RWPE2 (cell line): Measurements from ENCODE around the gene AFF1.

Source experiments
- ATAC-seq: fragments of 200-7000 bp; cut with Tn5 transposase; 3 replicates; pipeline ENCODE4 v1.9.1; 2021; ENCODE audit warnings: low read depth
- DNase-seq: peaks from one replicate; pipeline ENCODE4 v3.0.0-alpha.2; 2020; ENCODE audit warnings: low spot score
- H3K27ac ChIP-seq: fragments of 450-650 bp; 2 replicates; pipeline ENCODE4 v1.5.1; 2017; ENCODE audit warnings: mild to moderate bottlenecking; ENCODE audit not compliant: poor library complexity, severe bottlenecking
- H3K27me3 ChIP-seq: fragments of 250-450 bp; sonication (Bioruptor Pico); 2 replicates; pipeline ENCODE4 v1.5.1; 2021; ENCODE audit warnings: mild to moderate bottlenecking, moderate library complexity; ENCODE audit not compliant: insufficient read depth, poor library complexity, severe bottlenecking
- H3K36me3 ChIP-seq: fragments of 250-450 bp; sonication (Bioruptor Pico); 2 replicates; pipeline ENCODE4 v1.5.1; 2020; ENCODE audit warnings: low read depth, mild to moderate bottlenecking, moderate library complexity
- H3K4me1 ChIP-seq: fragments of 250-450 bp; sonication (Bioruptor Pico); 2 replicates; pipeline ENCODE4 v1.5.1; 2021; ENCODE audit warnings: mild to moderate bottlenecking, moderate library complexity; ENCODE audit not compliant: insufficient read depth, poor library complexity, severe bottlenecking
- H3K4me3 ChIP-seq: fragments of 250-450 bp; sonication (Bioruptor Pico); 2 replicates; pipeline ENCODE4 v1.5.1; 2021; ENCODE audit warnings: mild to moderate bottlenecking, moderate library complexity; ENCODE audit not compliant: severe bottlenecking
- H3K9me3 ChIP-seq: fragments of 250-450 bp; sonication (Bioruptor Pico); 2 replicates; pipeline ENCODE4 v1.5.1; 2021; ENCODE audit warnings: mild to moderate bottlenecking, moderate library complexity; ENCODE audit not compliant: severe bottlenecking
- TF ChIP-seq, protein P1 (sequence below): fragments of 450-650 bp; IDR thresholded peaks from one replicate; pipeline ENCODE4 v1.5.1; 2017; ENCODE audit warnings: mild to moderate bottlenecking, moderate library complexity; ENCODE audit not compliant: poor library complexity, severe bottlenecking

The AFF1 gene

DNA sequence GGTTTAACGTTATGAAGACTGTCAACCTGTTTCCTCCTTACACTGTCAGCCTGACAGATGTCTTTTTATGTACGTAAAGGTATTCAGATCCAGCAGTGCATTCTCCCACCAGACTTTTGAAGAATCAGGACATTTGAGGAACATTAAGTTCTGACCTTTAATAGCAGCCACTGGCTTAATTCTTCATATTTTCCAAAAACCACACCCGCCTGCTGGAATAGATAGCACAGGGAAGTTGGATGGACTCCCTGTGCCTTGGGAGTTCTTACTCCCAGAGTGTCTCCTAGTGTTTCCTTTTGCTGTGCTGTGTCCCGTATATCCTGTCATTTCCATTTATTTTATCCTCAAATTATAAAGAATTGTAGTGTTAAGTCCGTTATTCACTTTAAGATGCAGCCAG is 94.5 kb downstream of the AFF1 start:
- no peaks in the 10 kb centered on the region for H3K36me3 ChIP-seq
- no peak overlapping the region for H3K27ac ChIP-seq
- TF ChIP-seq, protein P1, sequence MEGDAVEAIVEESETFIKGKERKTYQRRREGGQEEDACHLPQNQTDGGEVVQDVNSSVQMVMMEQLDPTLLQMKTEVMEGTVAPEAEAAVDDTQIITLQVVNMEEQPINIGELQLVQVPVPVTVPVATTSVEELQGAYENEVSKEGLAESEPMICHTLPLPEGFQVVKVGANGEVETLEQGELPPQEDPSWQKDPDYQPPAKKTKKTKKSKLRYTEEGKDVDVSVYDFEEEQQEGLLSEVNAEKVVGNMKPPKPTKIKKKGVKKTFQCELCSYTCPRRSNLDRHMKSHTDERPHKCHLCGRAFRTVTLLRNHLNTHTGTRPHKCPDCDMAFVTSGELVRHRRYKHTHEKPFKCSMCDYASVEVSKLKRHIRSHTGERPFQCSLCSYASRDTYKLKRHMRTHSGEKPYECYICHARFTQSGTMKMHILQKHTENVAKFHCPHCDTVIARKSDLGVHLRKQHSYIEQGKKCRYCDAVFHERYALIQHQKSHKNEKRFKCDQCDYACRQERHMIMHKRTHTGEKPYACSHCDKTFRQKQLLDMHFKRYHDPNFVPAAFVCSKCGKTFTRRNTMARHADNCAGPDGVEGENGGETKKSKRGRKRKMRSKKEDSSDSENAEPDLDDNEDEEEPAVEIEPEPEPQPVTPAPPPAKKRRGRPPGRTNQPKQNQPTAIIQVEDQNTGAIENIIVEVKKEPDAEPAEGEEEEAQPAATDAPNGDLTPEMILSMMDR, result no peak

GRCh38 chr4:87030124-87030523 is 95.3 kb downstream of the AFF1 start:
- H3K4me1 ChIP-seq, result peaks cover 29% of the 10 kb centered on the region
- no peaks in the 10 kb centered on the region for H3K36me3 ChIP-seq
- TF ChIP-seq, protein P1, result no peak
- no peaks in the 10 kb centered on the region for H3K27me3 ChIP-seq
- ATAC-seq (no peak), DNase-seq (no peak)
- no peak overlapping the region for H3K4me3 ChIP-seq
- H3K27ac ChIP-seq, result no peak overlapping the region
- no peaks in the 10 kb centered on the region for H3K9me3 ChIP-seq

More for the DNA sequence above, 94.5 kb downstream of the AFF1 start:
- Histone ChIP-seq H3K27me3 (no peaks in the 10 kb centered on the region), H3K4me3 (no peak overlapping the region), H3K9me3 (no peaks in the 10 kb centered on the region), H3K4me1 (peaks cover 25% of the 10 kb centered on the region)
- ATAC-seq, result no peak
- DNase-seq, result no peak

DNA sequence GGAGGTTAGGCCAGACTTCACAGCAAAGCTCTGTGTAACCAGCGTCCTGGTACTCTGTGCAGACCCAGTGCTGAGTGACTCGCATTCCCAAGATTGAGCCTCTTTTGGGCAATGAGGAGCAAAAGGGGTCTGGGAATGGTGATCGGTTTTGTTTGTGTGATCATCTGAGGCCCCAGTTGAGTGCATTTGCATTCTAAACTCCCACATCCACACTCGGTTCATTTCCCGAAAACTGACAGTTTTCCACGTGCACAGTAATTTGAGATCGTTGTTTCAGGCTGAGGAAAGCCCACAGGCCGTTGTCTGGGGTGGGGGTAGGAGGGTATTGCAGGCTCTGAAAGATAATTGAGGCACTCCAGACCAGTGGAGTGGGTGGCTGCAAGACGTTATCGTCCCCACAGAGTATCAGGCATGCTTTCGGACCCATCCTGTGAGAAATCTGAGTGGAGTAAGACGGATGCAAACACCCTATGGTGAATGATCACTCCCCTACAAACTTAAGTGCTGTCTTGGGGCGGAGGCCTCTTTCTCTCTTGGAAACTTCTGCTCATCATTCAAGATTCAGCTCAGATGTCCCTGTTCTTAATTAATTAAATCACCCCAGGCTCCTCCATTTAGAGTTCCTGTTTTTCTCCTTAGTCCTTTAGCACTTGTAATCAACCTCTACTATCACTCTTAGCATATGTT is 96.1 kb downstream of the AFF1 start:
- Histone ChIP-seq H3K9me3 (no peaks in the 10 kb centered on the region), H3K27me3 (no peaks in the 10 kb centered on the region), H3K4me3 (no peak overlapping the region), H3K36me3 (no peaks in the 10 kb centered on the region), H3K4me1 (peaks cover 29% of the 10 kb centered on the region), H3K27ac (no peak overlapping the region)
- ATAC-seq (no peak), DNase-seq (no peak)
- TF ChIP-seq, protein P1, result no peak

GRCh38 chr4:87031920-87032319 is 97.1 kb downstream of the AFF1 start:
- Histone ChIP-seq H3K27ac (no peak overlapping the region), H3K27me3 (no peaks in the 10 kb centered on the region), H3K4me1 (peaks cover 29% of the 10 kb centered on the region), H3K36me3 (no peaks in the 10 kb centered on the region), H3K4me3 (no peak overlapping the region), H3K9me3 (no peaks in the 10 kb centered on the region)
- no peak for ATAC-seq
- TF ChIP-seq, protein P1, result no peak
- no peak for DNase-seq

DNA sequence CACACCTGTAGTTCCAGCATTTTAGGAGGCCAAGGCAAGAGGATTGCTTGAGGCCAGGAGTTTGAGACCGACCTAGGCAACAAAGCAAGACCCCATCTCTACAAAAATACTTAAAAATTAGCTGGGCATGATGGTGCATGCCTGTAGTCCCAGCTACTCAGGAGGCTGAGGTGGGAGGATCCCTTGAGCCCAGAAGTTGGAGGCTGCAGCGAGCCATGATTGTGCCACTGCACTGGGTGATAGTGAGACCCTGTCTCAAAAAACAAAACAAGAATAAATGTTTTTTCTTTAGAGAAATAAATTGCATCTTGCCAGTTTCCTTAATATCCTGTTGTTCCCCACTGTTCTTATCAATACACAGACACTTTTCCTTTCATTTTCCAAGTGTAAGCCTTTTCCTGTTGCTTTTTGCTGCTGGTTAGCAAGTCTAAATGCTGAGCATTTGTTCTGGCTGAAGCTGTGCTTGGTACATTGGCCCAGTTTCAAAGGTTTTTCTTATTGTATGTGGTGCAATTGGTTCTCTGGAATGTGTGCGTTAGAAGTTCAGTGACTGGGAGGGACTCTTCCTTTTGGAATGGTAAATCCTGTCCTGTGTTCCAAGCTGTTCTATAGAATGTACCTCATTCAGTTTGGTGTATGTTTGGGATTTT is 98.2 kb downstream of the AFF1 start:
- TF ChIP-seq, protein P1, result no peak
- peak overlapping the region; percentile 19 for H3K27ac ChIP-seq
- no peak for DNase-seq

More for the DNA sequence above, 98.2 kb downstream of the AFF1 start:
- Histone ChIP-seq H3K36me3 (no peaks in the 10 kb centered on the region), H3K9me3 (no peaks in the 10 kb centered on the region), H3K4me1 (peaks cover 30% of the 10 kb centered on the region), H3K4me3 (no peak overlapping the region), H3K27me3 (no peaks in the 10 kb centered on the region)
- peak; percentile 75 for ATAC-seq
